ENCODE data around the gene LIMS2. TPM values are rescaled to one million over a fixed set of nuclear protein-coding genes. Genes with fewer than 3 reads are reported as not detected.

LIMS2 gene
- total RNA-seq, 1 donor from 2014 or later, result 44.2 TPM

DNA sequence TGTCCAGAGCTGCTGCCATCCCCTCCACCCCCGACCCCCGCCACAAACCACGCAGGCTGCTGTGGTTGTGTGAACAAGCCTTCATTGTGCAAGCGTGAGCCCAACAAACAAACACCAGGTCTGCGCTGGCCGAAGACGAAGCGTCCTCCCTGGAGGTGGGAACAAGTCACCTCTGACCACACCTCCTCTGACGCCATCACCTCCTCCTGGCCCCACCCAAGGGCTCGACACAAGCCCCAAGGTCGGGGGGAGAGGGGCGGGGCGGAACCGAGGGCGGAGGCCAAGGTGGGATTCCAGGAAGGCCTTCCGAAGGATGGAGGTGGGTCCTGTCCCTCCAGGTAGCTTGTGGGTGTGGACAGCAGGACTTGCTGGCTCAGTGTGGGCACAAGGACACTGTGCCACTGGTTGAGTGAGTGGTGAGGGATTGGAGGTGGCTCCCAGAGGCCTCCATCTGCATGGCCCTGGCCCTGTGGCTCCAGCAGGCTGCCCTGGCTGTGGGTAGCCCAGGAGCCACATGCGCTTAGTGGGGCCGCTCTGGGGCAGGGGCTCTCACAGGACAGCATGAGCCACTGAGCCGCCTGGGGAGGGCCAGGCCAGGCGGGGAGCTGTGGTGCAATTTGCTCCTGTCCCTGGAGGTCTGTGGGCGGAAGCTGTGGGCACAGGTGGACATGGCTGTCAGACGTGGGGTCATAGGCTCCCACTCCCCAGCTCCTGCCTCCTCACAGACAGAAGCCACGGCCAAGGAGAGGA, 36.8 kb downstream of the LIMS2 start:
- Histone ChIP-seq H3K9me3 (no peaks in the 10 kb centered on the region), H3K4me1 (peaks cover 32% of the 10 kb centered on the region), H3K27me3 (no peaks in the 10 kb centered on the region), H3K27ac (peak overlapping the region; percentile 87), H3K4me3 (no peak overlapping the region), H3K36me3 (no peaks in the 10 kb centered on the region)
- intact Hi-C loops (cut with DNase I), result no loop called here
- no peak for DNase-seq (ENCODE audit: extremely low spot score in 2 of 2)
- no peak for TF ChIP-seq POLR2A (IDR thresholded peaks at IDR 0.05)
- TF ChIP-seq, protein P1, sequence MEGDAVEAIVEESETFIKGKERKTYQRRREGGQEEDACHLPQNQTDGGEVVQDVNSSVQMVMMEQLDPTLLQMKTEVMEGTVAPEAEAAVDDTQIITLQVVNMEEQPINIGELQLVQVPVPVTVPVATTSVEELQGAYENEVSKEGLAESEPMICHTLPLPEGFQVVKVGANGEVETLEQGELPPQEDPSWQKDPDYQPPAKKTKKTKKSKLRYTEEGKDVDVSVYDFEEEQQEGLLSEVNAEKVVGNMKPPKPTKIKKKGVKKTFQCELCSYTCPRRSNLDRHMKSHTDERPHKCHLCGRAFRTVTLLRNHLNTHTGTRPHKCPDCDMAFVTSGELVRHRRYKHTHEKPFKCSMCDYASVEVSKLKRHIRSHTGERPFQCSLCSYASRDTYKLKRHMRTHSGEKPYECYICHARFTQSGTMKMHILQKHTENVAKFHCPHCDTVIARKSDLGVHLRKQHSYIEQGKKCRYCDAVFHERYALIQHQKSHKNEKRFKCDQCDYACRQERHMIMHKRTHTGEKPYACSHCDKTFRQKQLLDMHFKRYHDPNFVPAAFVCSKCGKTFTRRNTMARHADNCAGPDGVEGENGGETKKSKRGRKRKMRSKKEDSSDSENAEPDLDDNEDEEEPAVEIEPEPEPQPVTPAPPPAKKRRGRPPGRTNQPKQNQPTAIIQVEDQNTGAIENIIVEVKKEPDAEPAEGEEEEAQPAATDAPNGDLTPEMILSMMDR (IDR thresholded peaks at IDR 0.05), result no peak
- TF ChIP-seq POLR2AphosphoS5 (IDR thresholded peaks at IDR 0.05; ENCODE audit: insufficient read depth in 1 of 2, low read depth in 1 of 2), result no peak

DNA sequence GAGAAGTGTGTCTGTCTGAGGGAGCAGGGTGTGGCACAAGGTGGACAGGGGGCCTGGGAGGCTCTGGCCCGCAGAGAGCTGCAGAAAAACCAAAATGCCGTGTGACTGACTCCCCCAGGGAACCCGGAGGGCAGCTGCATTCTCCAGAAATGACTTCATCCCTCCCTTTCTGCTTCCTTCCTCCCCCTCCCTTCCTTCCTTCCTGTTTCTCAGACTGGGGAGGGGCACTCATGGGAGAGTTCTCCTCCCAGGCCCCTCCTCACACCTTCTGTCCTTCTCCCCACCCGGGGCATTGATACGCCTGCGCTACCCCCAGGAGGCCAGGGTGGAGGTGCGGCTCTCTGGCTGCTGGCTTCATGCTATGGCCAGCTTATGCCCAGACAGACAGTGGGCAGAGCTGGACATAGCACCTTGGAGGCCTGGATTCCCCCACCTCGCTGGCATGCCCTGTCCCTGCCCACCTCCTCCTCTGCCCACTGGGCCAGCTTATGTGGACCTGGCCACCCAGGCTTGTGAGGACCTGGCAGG, 37.5 kb downstream of the LIMS2 start:
- no peak overlapping the region for H3K4me3 ChIP-seq
- intact Hi-C loops (cut with DNase I), result no loop called here
- H3K27ac ChIP-seq, result peak overlapping the region; percentile 87
- H3K9me3 ChIP-seq, result no peaks in the 10 kb centered on the region
- H3K4me1 ChIP-seq, result peaks cover 32% of the 10 kb centered on the region
- no peak for DNase-seq (ENCODE audit: extremely low spot score in 2 of 2)
- H3K36me3 ChIP-seq, result no peaks in the 10 kb centered on the region
- TF ChIP-seq POLR2AphosphoS5 (IDR thresholded peaks at IDR 0.05; ENCODE audit: insufficient read depth in 1 of 2, low read depth in 1 of 2), result peak; percentile 18 to 54
- TF ChIP-seq POLR2A (IDR thresholded peaks at IDR 0.05), result no peak
- TF ChIP-seq, protein P1 (IDR thresholded peaks at IDR 0.05), result no peak
- no peaks in the 10 kb centered on the region for H3K27me3 ChIP-seq

DNA sequence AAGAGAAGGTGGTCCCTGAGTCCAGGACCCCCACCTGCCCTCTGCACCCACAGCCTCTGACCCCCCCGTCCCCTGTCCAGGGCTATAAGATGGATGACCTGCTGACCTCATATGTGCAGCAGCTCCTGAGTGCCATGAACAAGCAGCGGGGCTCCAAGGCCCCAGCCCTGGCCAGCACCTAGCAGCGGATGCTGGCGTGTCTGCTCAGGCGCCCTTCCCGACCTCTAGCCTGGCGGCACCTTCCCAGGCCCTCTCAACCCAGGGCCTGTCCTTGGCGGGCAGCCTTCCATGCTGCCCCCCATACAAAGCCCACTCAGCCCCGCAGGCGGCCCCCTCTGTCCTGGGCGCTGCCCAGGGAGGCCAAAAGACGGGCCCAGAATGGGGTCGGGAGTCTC, 38.1 kb downstream of the LIMS2 start:
- Histone ChIP-seq H3K27me3 (no peaks in the 10 kb centered on the region), H3K4me1 (peaks cover 32% of the 10 kb centered on the region), H3K27ac (peak overlapping the region; percentile 87), H3K9me3 (no peaks in the 10 kb centered on the region), H3K4me3 (no peak overlapping the region), H3K36me3 (no peaks in the 10 kb centered on the region)
- no peak for TF ChIP-seq POLR2A (IDR thresholded peaks at IDR 0.05)
- no peak for TF ChIP-seq POLR2AphosphoS5 (IDR thresholded peaks at IDR 0.05; ENCODE audit: insufficient read depth in 1 of 2, low read depth in 1 of 2)
- TF ChIP-seq, protein P1 (IDR thresholded peaks at IDR 0.05), result no peak
- intact Hi-C loops (cut with DNase I), result no loop called here
- DNase-seq (ENCODE audit: extremely low spot score in 2 of 2), result no peak

DNA sequence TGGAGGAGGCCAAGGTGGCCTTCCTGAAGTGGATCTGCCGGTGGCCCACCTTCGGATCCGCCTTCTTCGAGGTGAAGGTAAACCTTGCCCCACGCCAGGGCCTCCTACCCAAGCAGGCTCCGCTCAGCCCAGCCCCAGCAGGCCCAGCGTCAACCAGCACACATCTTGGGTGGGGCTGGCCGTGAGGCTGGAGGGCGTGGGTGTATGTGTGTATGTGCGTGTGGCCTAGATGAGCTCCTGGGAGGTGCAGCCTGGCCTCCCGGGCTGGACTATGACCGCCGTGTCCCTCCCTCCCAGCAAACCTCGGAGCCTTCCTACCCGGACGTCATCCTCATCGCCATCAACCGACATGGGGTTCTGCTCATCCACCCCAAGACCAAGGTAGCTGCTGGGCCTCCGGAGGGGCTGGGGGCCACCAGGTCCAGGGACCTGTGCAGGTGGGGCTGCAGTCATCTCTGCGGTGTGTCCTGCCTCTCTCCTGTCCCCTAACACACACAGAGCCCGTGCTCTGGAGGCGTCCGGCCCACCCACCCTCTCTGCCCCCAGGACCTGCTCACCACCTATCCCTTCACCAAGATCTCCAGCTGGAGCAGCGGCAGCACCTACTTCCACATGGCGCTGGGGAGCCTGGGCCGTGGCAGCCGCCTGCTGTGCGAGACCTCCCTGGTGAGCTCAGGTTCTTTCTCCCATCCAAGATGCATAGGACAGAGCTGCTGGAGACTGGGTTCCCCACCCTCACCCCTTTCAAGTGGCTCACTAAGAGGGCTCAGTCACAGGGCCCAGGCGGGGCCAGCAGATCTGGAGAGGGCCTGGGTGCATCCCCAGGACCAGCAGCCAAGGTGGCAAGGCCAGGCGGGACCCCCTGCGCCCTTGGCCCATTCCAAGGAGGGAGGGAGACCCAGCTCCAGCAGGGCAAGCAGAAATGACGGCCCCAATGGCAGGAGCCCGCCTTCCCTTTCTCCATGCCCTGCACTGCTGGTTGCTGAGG, 38.8 kb downstream of the LIMS2 start:
- Histone ChIP-seq H3K4me3 (no peak overlapping the region), H3K36me3 (no peaks in the 10 kb centered on the region), H3K27me3 (no peaks in the 10 kb centered on the region), H3K9me3 (no peaks in the 10 kb centered on the region), H3K4me1 (peaks cover 32% of the 10 kb centered on the region), H3K27ac (peak overlapping the region; percentile 87)
- intact Hi-C loops (cut with DNase I), result no loop called here
- DNase-seq (ENCODE audit: extremely low spot score in 2 of 2), result no peak
- TF ChIP-seq POLR2AphosphoS5 (IDR thresholded peaks at IDR 0.05; ENCODE audit: insufficient read depth in 1 of 2, low read depth in 1 of 2) (peak in 1 of 2 donors; percentile 13), POLR2A (IDR thresholded peaks at IDR 0.05) (no peak)
